Activated naive CD8-positive, alpha-beta T cell treated with anti-CD3 and anti-CD28 coated beads, Interleukin-2, amount 50 U/mL, for 16 hours (primary cell): ENCODE data around the gene DIS3L2.
A peak's percentile ranks its signal among the peaks of the same experiment; 100 is the strongest.

Source experiments
- DNase-seq: peaks from one replicate; pipeline ENCODE4 v3.0.0-alpha.2; 2020; ENCODE audit warnings: low read depth, low spot score

The DIS3L2 gene

GRCh38 chr2:231955758-231956472 lies 5.6 kb upstream of the DIS3L2 start:
- no peak for DNase-seq

- DNase-seq: no peak
Measured at GRCh38 chr2:231957913-231958763, 3.4 kb upstream of the DIS3L2 start.

GRCh38 chr2:231960810-231961348 lies 634 bp upstream of the DIS3L2 start:
- DNase-seq: peak; percentile 11

GRCh38 chr2:231965102-231965501 lies 3.6 kb downstream of the DIS3L2 start:
- DNase-seq: no peak

GRCh38 chr2:231966886-231967285 lies 5.4 kb downstream of the DIS3L2 start:
- DNase-seq: no peak

- no peak for DNase-seq
Measured at GRCh38 chr2:231968820-231969219, 7.3 kb downstream of the DIS3L2 start.

GRCh38 chr2:231970461-231970860 lies 8.9 kb downstream of the DIS3L2 start:
- no peak for DNase-seq

- DNase-seq: no peak
Measured at GRCh38 chr2:231975001-231975400, 13.5 kb downstream of the DIS3L2 start.

- DNase-seq: no peak
Measured at GRCh38 chr2:231977430-231977829, 15.9 kb downstream of the DIS3L2 start.

- no peak for DNase-seq
Measured at GRCh38 chr2:231984992-231985391, 23.5 kb downstream of the DIS3L2 start.

- DNase-seq: no peak
Measured at GRCh38 chr2:231985823-231986261, 24.3 kb downstream of the DIS3L2 start.

GRCh38 chr2:231987124-231987727 lies 25.7 kb downstream of the DIS3L2 start:
- DNase-seq: no peak

GRCh38 chr2:231988179-231988866 lies 26.8 kb downstream of the DIS3L2 start:
- DNase-seq: no peak

GRCh38 chr2:231991664-231992063 lies 30.2 kb downstream of the DIS3L2 start:
- no peak for DNase-seq

GRCh38 chr2:231992888-231993287 lies 31.4 kb downstream of the DIS3L2 start:
- DNase-seq: no peak

GRCh38 chr2:231996797-231997540 lies 35.5 kb downstream of the DIS3L2 start:
- no peak for DNase-seq

- DNase-seq: no peak
Measured at GRCh38 chr2:231998046-231998445, 36.5 kb downstream of the DIS3L2 start.

- no peak for DNase-seq
Measured at GRCh38 chr2:232000439-232000838, 38.9 kb downstream of the DIS3L2 start.

- DNase-seq: no peak
Measured at GRCh38 chr2:232001073-232001472, 39.6 kb downstream of the DIS3L2 start.

- DNase-seq: no peak
Measured at GRCh38 chr2:232006253-232006652, 44.7 kb downstream of the DIS3L2 start.
